ENCODE data around the gene MACROD2. TPM values are rescaled to one million over a fixed set of nuclear protein-coding genes. Genes with fewer than 3 reads are reported as not detected.

The MACROD2 gene
- total and polyA plus RNA-seq, 2 of the 4 experiments (the other 2 are of a cell fraction), result not detected

DNA sequence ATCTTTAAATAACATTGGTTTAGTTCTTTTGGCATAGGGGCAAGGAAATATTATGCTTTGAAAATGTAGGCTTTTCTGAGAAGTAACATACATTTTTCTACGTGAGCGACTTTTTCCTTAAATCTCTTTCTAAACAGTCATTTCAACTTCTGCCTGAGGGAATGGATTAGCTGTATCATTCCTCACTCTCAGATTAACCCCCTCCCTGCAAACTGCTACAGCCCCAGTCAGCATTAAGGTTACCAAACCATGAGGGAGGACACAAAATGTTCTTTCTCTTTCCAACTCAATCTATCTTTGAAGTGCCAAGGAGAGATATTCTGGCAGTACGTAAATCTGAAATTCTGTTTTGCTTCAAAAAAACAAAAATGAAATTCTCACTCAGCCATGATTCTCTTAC is 573.4 kb downstream of the MACROD2 start:
- Histone ChIP-seq H4K8ac (ENCODE audit: low read depth in 2 of 2, low read length in 2 of 2) (no peak overlapping the region), H2AFZ (replicated peaks; ENCODE audit: low read length, poor library complexity) (no peak overlapping the region), H2BK120ac (ENCODE audit: low read depth, low read length) (no peak overlapping the region), H2AK9ac (replicated peaks; ENCODE audit: low read depth, low read length, poor library complexity) (no peak overlapping the region), H3K9ac (ENCODE audit: low read depth, low read length) (no peak overlapping the region), H3K4me1 (ENCODE audit: control insufficient read depth, insufficient read depth, low read length) (no peaks in the 10 kb centered on the region), H2BK15ac (ENCODE audit: low read depth, low read length) (no peak overlapping the region), H3K27ac (ENCODE audit: insufficient read depth, low read length) (no peak overlapping the region), H3K9me1 (ENCODE audit: insufficient read depth, low read length) (no peaks in the 10 kb centered on the region), H4K91ac (ENCODE audit: insufficient read depth, low read depth, low read length) (no peak overlapping the region), H2AK5ac (ENCODE audit: low read depth, low read length) (no peak overlapping the region), H2BK20ac (ENCODE audit: low read depth, low read length) (no peak overlapping the region), H3K27me3 (ENCODE audit: control insufficient read depth, insufficient read depth, low read length) (no peaks in the 10 kb centered on the region), H4K5ac (ENCODE audit: low read depth, low read length) (no peak overlapping the region), H3K14ac (replicated peaks; ENCODE audit: low read depth, low read length) (no peak overlapping the region), H3K23ac (ENCODE audit: low read depth, low read length) (no peak overlapping the region), H4K20me1 (ENCODE audit: insufficient read depth, low read length) (no peaks in the 10 kb centered on the region), H3K56ac (ENCODE audit: extremely low read depth, insufficient read depth, low read length) (no peak overlapping the region), H2BK5ac (ENCODE audit: low read depth, low read length, poor library complexity, severe bottlenecking) (no peak overlapping the region), H3K18ac (ENCODE audit: low read depth, low read length) (no peak overlapping the region), H3K9me3 (ENCODE audit: control insufficient read depth, insufficient read depth, low read length) (no peaks in the 10 kb centered on the region), H3K4me3 (ENCODE audit: insufficient read depth, low read depth, low read length) (no peak overlapping the region), H3K79me1 (ENCODE audit: low read depth in 1 of 2, low read length in 2 of 2) (no peaks in the 10 kb centered on the region), H3K36me3 (ENCODE audit: control insufficient read depth, insufficient read depth, low read length) (no peaks in the 10 kb centered on the region), H3K4me2 (ENCODE audit: low read depth, low read length) (no peak overlapping the region), H3K4ac (ENCODE audit: low read depth, low read length) (no peak overlapping the region)
- no CpG with 5 or more reads among the region's 3 CpGs for WGBS, 2 experiments (ENCODE audit: extremely low coverage in 2 of 2, insufficient read length in 1 of 2)
- in situ Hi-C loops (cut with MboI; ENCODE audit: low sequenced_read_pairs), result no loop called here
- dilution Hi-C loops (cut with HindIII; ENCODE audit: low sequenced_read_pairs, unreplicated experiment), result no loop called here
- ChIA-PET CTCF (no interaction called here), POLR2A (ENCODE audit: unreplicated experiment) (no interaction called here)
- DNase-seq, result no peak
- no TSS peak for BruUV-seq (replicated peaks)
- intact Hi-C loops (cut with micrococcal nuclease), result no loop called here
- no peak for ATAC-seq (ENCODE audit: low read depth)
- no peak for TF ChIP-seq MXI1 (IDR thresholded peaks at IDR 0.05; ENCODE audit: borderline replicate concordance, low read depth, low read length)
- TF ChIP-seq BHLHE40 (IDR thresholded peaks at IDR 0.05; ENCODE audit: low read depth, low read length), result no peak
- TF ChIP-seq RAD21 (IDR thresholded peaks at IDR 0.05; ENCODE audit: low read length), result no peak
- TF ChIP-seq SMC3 (IDR thresholded peaks at IDR 0.05; ENCODE audit: low read depth, low read length), result no peak
- TF ChIP-seq CEBPB (IDR thresholded peaks at IDR 0.05; ENCODE audit: low read depth, low read length), result no peak
- TF ChIP-seq, protein P1, sequence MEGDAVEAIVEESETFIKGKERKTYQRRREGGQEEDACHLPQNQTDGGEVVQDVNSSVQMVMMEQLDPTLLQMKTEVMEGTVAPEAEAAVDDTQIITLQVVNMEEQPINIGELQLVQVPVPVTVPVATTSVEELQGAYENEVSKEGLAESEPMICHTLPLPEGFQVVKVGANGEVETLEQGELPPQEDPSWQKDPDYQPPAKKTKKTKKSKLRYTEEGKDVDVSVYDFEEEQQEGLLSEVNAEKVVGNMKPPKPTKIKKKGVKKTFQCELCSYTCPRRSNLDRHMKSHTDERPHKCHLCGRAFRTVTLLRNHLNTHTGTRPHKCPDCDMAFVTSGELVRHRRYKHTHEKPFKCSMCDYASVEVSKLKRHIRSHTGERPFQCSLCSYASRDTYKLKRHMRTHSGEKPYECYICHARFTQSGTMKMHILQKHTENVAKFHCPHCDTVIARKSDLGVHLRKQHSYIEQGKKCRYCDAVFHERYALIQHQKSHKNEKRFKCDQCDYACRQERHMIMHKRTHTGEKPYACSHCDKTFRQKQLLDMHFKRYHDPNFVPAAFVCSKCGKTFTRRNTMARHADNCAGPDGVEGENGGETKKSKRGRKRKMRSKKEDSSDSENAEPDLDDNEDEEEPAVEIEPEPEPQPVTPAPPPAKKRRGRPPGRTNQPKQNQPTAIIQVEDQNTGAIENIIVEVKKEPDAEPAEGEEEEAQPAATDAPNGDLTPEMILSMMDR (conservative IDR thresholded peaks at IDR 0.05; ENCODE audit: low read depth, low read length), result no peak
- TF ChIP-seq FOS (IDR thresholded peaks at IDR 0.05; ENCODE audit: low read depth, low read length), result no peak
- no peak for TF ChIP-seq MAFK (IDR thresholded peaks at IDR 0.05; ENCODE audit: low read depth, low read length)
- TF ChIP-seq POLR2A (IDR thresholded peaks at IDR 0.05; ENCODE audit: low read depth, low read length), result no peak
- no peak for TF ChIP-seq NFE2L2 (IDR thresholded peaks at IDR 0.05; ENCODE audit: low read depth, low read length)
- no peak for TF ChIP-seq RCOR1 (IDR thresholded peaks at IDR 0.05; ENCODE audit: insufficient replicate concordance, low read length)
- TF ChIP-seq RFX5 (IDR thresholded peaks at IDR 0.05; ENCODE audit: low read depth, low read length), result no peak
- TF ChIP-seq, protein P2, sequence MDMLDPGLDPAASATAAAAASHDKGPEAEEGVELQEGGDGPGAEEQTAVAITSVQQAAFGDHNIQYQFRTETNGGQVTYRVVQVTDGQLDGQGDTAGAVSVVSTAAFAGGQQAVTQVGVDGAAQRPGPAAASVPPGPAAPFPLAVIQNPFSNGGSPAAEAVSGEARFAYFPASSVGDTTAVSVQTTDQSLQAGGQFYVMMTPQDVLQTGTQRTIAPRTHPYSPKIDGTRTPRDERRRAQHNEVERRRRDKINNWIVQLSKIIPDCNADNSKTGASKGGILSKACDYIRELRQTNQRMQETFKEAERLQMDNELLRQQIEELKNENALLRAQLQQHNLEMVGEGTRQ (IDR thresholded peaks at IDR 0.05; ENCODE audit: low read depth, low read length), result no peak
- TF ChIP-seq MAZ (IDR thresholded peaks at IDR 0.05; ENCODE audit: borderline replicate concordance, low read depth, low read length), result no peak
- TF ChIP-seq, protein P3, sequence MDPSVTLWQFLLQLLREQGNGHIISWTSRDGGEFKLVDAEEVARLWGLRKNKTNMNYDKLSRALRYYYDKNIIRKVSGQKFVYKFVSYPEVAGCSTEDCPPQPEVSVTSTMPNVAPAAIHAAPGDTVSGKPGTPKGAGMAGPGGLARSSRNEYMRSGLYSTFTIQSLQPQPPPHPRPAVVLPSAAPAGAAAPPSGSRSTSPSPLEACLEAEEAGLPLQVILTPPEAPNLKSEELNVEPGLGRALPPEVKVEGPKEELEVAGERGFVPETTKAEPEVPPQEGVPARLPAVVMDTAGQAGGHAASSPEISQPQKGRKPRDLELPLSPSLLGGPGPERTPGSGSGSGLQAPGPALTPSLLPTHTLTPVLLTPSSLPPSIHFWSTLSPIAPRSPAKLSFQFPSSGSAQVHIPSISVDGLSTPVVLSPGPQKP (IDR thresholded peaks at IDR 0.05; ENCODE audit: borderline replicate concordance, low read depth, low read length), result no peak

All from IMR-90 (cell line).